GM18508 (cell line): ENCODE data around the gene ABCF2.

Experiments
- ATAC-seq: cut with Tn5 transposase; IDR thresholded peaks from one replicate; pipeline ENCODE4 v1.9.1; 2021; ENCODE audit warnings: moderate number of reproducible peaks; ENCODE audit not compliant: insufficient read depth, unreplicated experiment

ABCF2 gene

GRCh38 chr7:151228024-151228866 lies 1.2 kb upstream of the ABCF2 start:
- no peak for ATAC-seq

GRCh38 chr7:151226560-151226874 lies 488 bp downstream of the ABCF2 start:
- no peak for ATAC-seq

- ATAC-seq = no peak
Observed at GRCh38 chr7:151225948-151226510, 976 bp downstream of the ABCF2 start.

- ATAC-seq = no peak
Observed at GRCh38 chr7:151223728-151224127, 3.3 kb downstream of the ABCF2 start.

- ATAC-seq = no peak
Observed at GRCh38 chr7:151218170-151218569, 8.8 kb downstream of the ABCF2 start.

- no peak for ATAC-seq
Observed at GRCh38 chr7:151215396-151215795, 11.6 kb downstream of the ABCF2 start.

- ATAC-seq = no peak
Observed at GRCh38 chr7:151213826-151214225, 13.2 kb downstream of the ABCF2 start.

- ATAC-seq = no peak
Observed at GRCh38 chr7:151212626-151213025, 14.4 kb downstream of the ABCF2 start.

GRCh38 chr7:151211155-151211772 lies 15.7 kb downstream of the ABCF2 start:
- no peak for ATAC-seq

- no peak for ATAC-seq
Observed at GRCh38 chr7:151210087-151210854, 16.7 kb downstream of the ABCF2 start, which contains the start of gene H2BK1. H2BK1 (minus strand) TSS chr7:151210488; CDS start chr7:151210318, 170 bp downstream.

GRCh38 chr7:151209588-151209987 lies 17.4 kb downstream of the ABCF2 start:
- no peak for ATAC-seq

- ATAC-seq = no peak
Observed at GRCh38 chr7:151208253-151208862, 18.6 kb downstream of the ABCF2 start.

- ATAC-seq = no peak
Observed at GRCh38 chr7:151207804-151208203, 19.2 kb downstream of the ABCF2 start.

GRCh38 chr7:151207315-151207714 lies 19.7 kb downstream of the ABCF2 start:
- no peak for ATAC-seq

- ATAC-seq = no peak
Observed at GRCh38 chr7:151206914-151207313, 20.1 kb downstream of the ABCF2 start.

- no peak for ATAC-seq
Observed at GRCh38 chr7:151205730-151206129, 21.3 kb downstream of the ABCF2 start.

- no peak for ATAC-seq
Observed at GRCh38 chr7:151204383-151205032, 22.5 kb downstream of the ABCF2 start.

- no peak for ATAC-seq
Observed at GRCh38 chr7:151202836-151203235, 24.2 kb downstream of the ABCF2 start.

GRCh38 chr7:151201751-151202150 lies 25.3 kb downstream of the ABCF2 start:
- ATAC-seq = no peak

GRCh38 chr7:151201344-151201743 lies 25.7 kb downstream of the ABCF2 start:
- ATAC-seq = no peak
